Measurements from ENCODE around the gene LRRC4C. TPM values are rescaled to one million over a fixed set of nuclear protein-coding genes. Genes with fewer than 3 reads are reported as not detected.

Gene LRRC4C
- total RNA-seq, 1 experiment from 2014 or later, result 0.13 TPM

- H3K14ac ChIP-seq (ENCODE audit: insufficient read depth, low read length), result no peak overlapping the region
- H3K4me1 ChIP-seq (ENCODE audit: insufficient read depth, low read length), result no peaks in the 10 kb centered on the region
- no peak overlapping the region for H4K91ac ChIP-seq (ENCODE audit: insufficient read length, low read depth, low read length)
- Mint-ChIP-seq H3K9me3 (no peaks in the 10 kb centered on the region), H3K27ac (no peak overlapping the region), H3K36me3 (ENCODE audit: insufficient read depth in 1 of 3, low read depth in 3 of 3) (no peaks in the 10 kb centered on the region), H3K4me1 (no peaks in the 10 kb centered on the region), H3K4me3 (no peak overlapping the region), H3K27me3 (ENCODE audit: low read depth) (no peaks in the 10 kb centered on the region)
- H2BK15ac ChIP-seq (ENCODE audit: low read depth, low read length), result no peak overlapping the region
- H3K18ac ChIP-seq (ENCODE audit: insufficient read length, low read depth, low read length), result no peak overlapping the region
- H3K9ac ChIP-seq (ENCODE audit: extremely low read depth, insufficient read length, low read length), result no peak overlapping the region
- H3K56ac ChIP-seq (ENCODE audit: insufficient read length, low read depth, low read length), result no peak overlapping the region
- H3K9me3 ChIP-seq (ENCODE audit: control insufficient read depth, low read depth, low read length), result no peaks in the 10 kb centered on the region
- no peak overlapping the region for H2BK120ac ChIP-seq (ENCODE audit: low read depth, low read length, poor library complexity, severe bottlenecking)
- H3K79me2 ChIP-seq (ENCODE audit: insufficient read depth, low read length), result no peaks in the 10 kb centered on the region
- no peaks in the 10 kb centered on the region for H3K27me3 ChIP-seq (ENCODE audit: insufficient read depth, low read length)
- H3T11ph ChIP-seq (ENCODE audit: low read length), result no peak overlapping the region
- H3K23me2 ChIP-seq (ENCODE audit: insufficient read length, low read depth, low read length, poor library complexity, severe bottlenecking), result no peaks in the 10 kb centered on the region
- no peak overlapping the region for H3K23ac ChIP-seq (ENCODE audit: insufficient read length, low read depth, low read length)
- TF ChIP-seq CTCF (conservative IDR thresholded peaks at IDR 0.05), result no peak
- H2BK12ac ChIP-seq (ENCODE audit: insufficient read length, low read depth, low read length), result no peak overlapping the region
- no peak overlapping the region for H4K8ac ChIP-seq (replicated peaks; ENCODE audit: insufficient read length, low read depth, low read length)
- H3K4me2 ChIP-seq (ENCODE audit: insufficient read depth, insufficient read length, low read length), result no peak overlapping the region
- no peak overlapping the region for H4K5ac ChIP-seq (ENCODE audit: insufficient read length, low read depth, low read length)
- no CpG with 5 or more reads among the region's 3 CpGs for WGBS (ENCODE audit: extremely low coverage, insufficient read length, low lambda C conversion rate)
- DNase-seq, result no peak
- H2BK20ac ChIP-seq (ENCODE audit: low read depth, low read length, poor library complexity, severe bottlenecking), result no peak overlapping the region
- H3K4ac ChIP-seq (ENCODE audit: low read depth, low read length), result no peak overlapping the region
- H2AK5ac ChIP-seq (ENCODE audit: insufficient read length, low read length), result no peak overlapping the region
- no peak overlapping the region for H2BK5ac ChIP-seq (ENCODE audit: insufficient read length, low read length)
- no peaks in the 10 kb centered on the region for H3K79me1 ChIP-seq (ENCODE audit: insufficient read depth, low read depth, low read length, poor library complexity, severe bottlenecking)
- H3K27ac ChIP-seq (ENCODE audit: insufficient read length, low read depth, low read length), result no peak overlapping the region
- no peak overlapping the region for H2AFZ ChIP-seq (ENCODE audit: low read length)
- H4K20me1 ChIP-seq (ENCODE audit: control insufficient read depth, insufficient read depth, insufficient read length), result no peaks in the 10 kb centered on the region
Measured at GRCh38 chr11:40323241-40323640, 1136.2 kb downstream of the LRRC4C start.

Data from H9 (cell line).